CD8-positive, alpha-beta memory T cell (primary cell): ENCODE measurements around the gene SCAI. TPM values are rescaled to one million over a fixed set of nuclear protein-coding genes. Genes with fewer than 3 reads are reported as not detected.
A peak's percentile ranks its signal among the peaks of the same experiment; 100 is the strongest.

ENCODE experiments used
- CTCF ChIA-PET: fragments of 350-600 bp; sonication (Branson Sonifier 250); formaldehyde crosslinking; loops from one replicate; lab custom pipeline; 2021; ENCODE audit warnings: antibody characterized with exemption; lab: Charles Lee
- POLR2A ChIA-PET: fragments of 350-600 bp; sonication (Branson Sonifier 250); formaldehyde crosslinking; loops from one replicate; lab custom pipeline; 2021; ENCODE audit warnings: antibody characterized with exemption; lab: Charles Lee
- DNase-seq, 5 donors: peaks; one replicate each; pipeline versions ENCODE4 v3.0.0 to v3.0.0-alpha.2; 2020 to 2022; ENCODE audit warnings: mixed read lengths in 1 of 5
- H3K27ac ChIP-seq: one replicate; pipeline ENCODE4 v1.7.0; 2013; ENCODE audit warnings: low read depth, mild to moderate bottlenecking, low read length, moderate library complexity
- H3K27me3 ChIP-seq: 2 replicates; pipeline ENCODE4 v1.7.0; 2013; ENCODE audit warnings: low read length, mild to moderate bottlenecking; ENCODE audit not compliant: insufficient read depth, poor library complexity, severe bottlenecking
- H3K36me3 ChIP-seq: 2 replicates; pipeline ENCODE4 v1.7.0; 2013; ENCODE audit warnings: mild to moderate bottlenecking, low read length, moderate library complexity; ENCODE audit not compliant: insufficient read depth
- H3K4me1 ChIP-seq: 2 replicates; pipeline ENCODE4 v1.7.0; 2013; ENCODE audit warnings: mild to moderate bottlenecking, low read length, moderate library complexity; ENCODE audit not compliant: insufficient read depth
- H3K4me3 ChIP-seq: 2 replicates; pipeline ENCODE4 v1.7.0; 2013; ENCODE audit warnings: mild to moderate bottlenecking, low read length
- H3K9me3 ChIP-seq: 2 replicates; pipeline ENCODE4 v1.7.0; 2013; ENCODE audit warnings: mild to moderate bottlenecking, low read length
- H3K27ac Mint-ChIP-seq, 8 donors: one replicate each; pipeline ENCODE4 v1.8.0; 2020 to 2021; ENCODE audit warnings: mixed read lengths in 8 of 8, mild to moderate bottlenecking in 6 of 8, inconsistent platforms in 3 of 8, moderate library complexity in 3 of 8
- H3K27me3 Mint-ChIP-seq, 2 donors: one replicate each; pipeline ENCODE4 v1.8.0; 2020 to 2021; ENCODE audit warnings: mixed read lengths in 2 of 2, mild to moderate bottlenecking in 1 of 2, moderate library complexity in 1 of 2
- H3K36me3 Mint-ChIP-seq, 3 donors: one replicate each; pipeline ENCODE4 v1.8.0; 2020 to 2021; ENCODE audit warnings: mixed read lengths in 3 of 3, inconsistent platforms in 1 of 3, mild to moderate bottlenecking in 1 of 3
- H3K4me1 Mint-ChIP-seq, 3 donors: one replicate each; pipeline ENCODE4 v1.8.0; 2020 to 2021; ENCODE audit warnings: mixed read lengths in 3 of 3, inconsistent platforms in 1 of 3, mild to moderate bottlenecking in 1 of 3
- H3K4me3 Mint-ChIP-seq, 7 donors: one replicate each; pipeline ENCODE4 v1.8.0; 2020 to 2021; ENCODE audit warnings: mixed read lengths in 7 of 7, mild to moderate bottlenecking in 6 of 7, moderate library complexity in 4 of 7, inconsistent platforms in 2 of 7
- H3K9me3 Mint-ChIP-seq, 5 donors: one replicate each; pipeline ENCODE4 v1.8.0; 2020 to 2022; ENCODE audit warnings: mixed read lengths in 5 of 5, mild to moderate bottlenecking in 3 of 5, moderate library complexity in 2 of 5, inconsistent platforms in 1 of 5
- polyA plus RNA-seq: library from polyadenylated mRNA; unstranded; fragments of 300-500 nt; fragmentation: Illumina TruSeq; gene quantifications from one replicate; pipeline ENCODE4 v1.2.3, GENCODE V29; 2021
- total RNA-seq, 2 experiments: library from RNA; stranded (reverse); gene quantifications; one replicate each; pipeline ENCODE4 v1.2.3, GENCODE V29; 2021

SCAI gene
- total and polyA plus RNA-seq, 3 experiments from 2014 or later = 0.72 to 8.5 (median 8.3) TPM

GRCh38 chr9:125161284-125161918 lies 18.1 kb upstream of the SCAI start:
- Mint-ChIP-seq H3K27me3 (no peaks in the 10 kb centered on the region), H3K27ac (peak overlapping the region in 4 of 8 donors; percentile 56 to 77 (median 68)), H3K9me3 (no peaks in the 10 kb centered on the region), H3K4me1 (peaks cover 8 to 18% (median 11%) of the 10 kb centered on the region in 3 donors), H3K4me3 (no peak overlapping the region), H3K36me3 (peaks cover 0 to 43% (median 7%) of the 10 kb centered on the region in 3 donors)
- Histone ChIP-seq H3K4me3 (no peak overlapping the region), H3K4me1 (no peaks in the 10 kb centered on the region), H3K9me3 (no peaks in the 10 kb centered on the region), H3K27me3 (no peaks in the 10 kb centered on the region), H3K36me3 (no peaks in the 10 kb centered on the region), H3K27ac (no peak overlapping the region)
- CTCF ChIA-PET = no interaction called here
- no peak for DNase-seq
- POLR2A ChIA-PET = no interaction called here

GRCh38 chr9:125160750-125161149 lies 17.4 kb upstream of the SCAI start:
- ChIA-PET POLR2A (no interaction called here), CTCF (no interaction called here)
- H3K4me3 ChIP-seq = no peak overlapping the region

GRCh38 chr9:125156551-125156950 lies 13.2 kb upstream of the SCAI start:
- Histone ChIP-seq H3K4me1 (no peaks in the 10 kb centered on the region), H3K4me3 (no peak overlapping the region), H3K27me3 (no peaks in the 10 kb centered on the region), H3K9me3 (no peaks in the 10 kb centered on the region), H3K27ac (no peak overlapping the region), H3K36me3 (peaks cover 17% of the 10 kb centered on the region)
- CTCF ChIA-PET = no interaction called here
- H3K4me1 Mint-ChIP-seq = peaks cover 6 to 11% (median 11%) of the 10 kb centered on the region in 3 donors
- no peaks in the 10 kb centered on the region for H3K9me3 Mint-ChIP-seq
- POLR2A ChIA-PET = no interaction called here
- H3K27me3 Mint-ChIP-seq = no peaks in the 10 kb centered on the region
- DNase-seq = no peak
- H3K4me3 Mint-ChIP-seq = no peak overlapping the region
- peaks cover 0 to 64% (median 14%) of the 10 kb centered on the region in 3 donors for H3K36me3 Mint-ChIP-seq
- H3K27ac Mint-ChIP-seq = peak overlapping the region in 1 of 8 donors; percentile 76

More at GRCh38 chr9:125160750-125161149, 17.4 kb upstream of the SCAI start:
- no peaks in the 10 kb centered on the region for H3K27me3 Mint-ChIP-seq
- Histone ChIP-seq H3K36me3 (no peaks in the 10 kb centered on the region), H3K4me1 (no peaks in the 10 kb centered on the region), H3K27ac (no peak overlapping the region), H3K9me3 (no peaks in the 10 kb centered on the region), H3K27me3 (no peaks in the 10 kb centered on the region)
- H3K27ac Mint-ChIP-seq = peak overlapping the region in 3 of 8 donors; percentile 56 to 77 (median 64)
- no peak for DNase-seq
- H3K4me3 Mint-ChIP-seq = no peak overlapping the region
- H3K4me1 Mint-ChIP-seq = peaks cover 8 to 18% (median 11%) of the 10 kb centered on the region in 3 donors
- peaks cover 0 to 39% (median 7%) of the 10 kb centered on the region in 3 donors for H3K36me3 Mint-ChIP-seq
- H3K9me3 Mint-ChIP-seq = no peaks in the 10 kb centered on the region

GRCh38 chr9:125153712-125154367 lies 10.5 kb upstream of the SCAI start:
- Histone ChIP-seq H3K36me3 (peaks cover 22% of the 10 kb centered on the region), H3K27ac (no peak overlapping the region), H3K4me3 (no peak overlapping the region), H3K27me3 (no peaks in the 10 kb centered on the region), H3K4me1 (no peaks in the 10 kb centered on the region), H3K9me3 (no peaks in the 10 kb centered on the region)
- H3K4me1 Mint-ChIP-seq = peaks cover 0 to 5% (median 3%) of the 10 kb centered on the region in 3 donors
- H3K27me3 Mint-ChIP-seq = no peaks in the 10 kb centered on the region
- H3K9me3 Mint-ChIP-seq = no peaks in the 10 kb centered on the region
- CTCF ChIA-PET = no interaction called here
- H3K27ac Mint-ChIP-seq = peak overlapping the region in 1 of 8 donors; percentile 46
- peaks cover 3 to 79% (median 19%) of the 10 kb centered on the region in 3 donors for H3K36me3 Mint-ChIP-seq
- POLR2A ChIA-PET = no interaction called here
- DNase-seq = no peak
- no peak overlapping the region for H3K4me3 Mint-ChIP-seq

GRCh38 chr9:125151730-125152129 lies 8.4 kb upstream of the SCAI start:
- no peak for DNase-seq
- Mint-ChIP-seq H3K27ac (no peak overlapping the region), H3K36me3 (peaks cover 3 to 68% (median 16%) of the 10 kb centered on the region in 3 donors), H3K27me3 (no peaks in the 10 kb centered on the region), H3K4me3 (no peak overlapping the region), H3K4me1 (peaks cover 0 to 5% (median 3%) of the 10 kb centered on the region in 3 donors), H3K9me3 (no peaks in the 10 kb centered on the region)
- Histone ChIP-seq H3K4me3 (no peak overlapping the region), H3K36me3 (peaks cover 22% of the 10 kb centered on the region), H3K4me1 (no peaks in the 10 kb centered on the region), H3K27me3 (no peaks in the 10 kb centered on the region), H3K27ac (no peak overlapping the region), H3K9me3 (no peaks in the 10 kb centered on the region)
- ChIA-PET POLR2A (no interaction called here), CTCF (interaction anchor here (2.0 kb wide), 1 partner anchor 9 kb away, joined by 7 read pairs; the partner anchor contains the start of gene SCAI)

- Histone ChIP-seq H3K4me1 (no peaks in the 10 kb centered on the region), H3K9me3 (no peaks in the 10 kb centered on the region), H3K4me3 (no peak overlapping the region), H3K27me3 (no peaks in the 10 kb centered on the region), H3K36me3 (peaks cover 22% of the 10 kb centered on the region), H3K27ac (no peak overlapping the region)
- Mint-ChIP-seq H3K27me3 (no peaks in the 10 kb centered on the region), H3K9me3 (no peaks in the 10 kb centered on the region), H3K36me3 (peaks cover 3 to 66% (median 16%) of the 10 kb centered on the region in 3 donors), H3K4me1 (peaks cover 0 to 7% (median 5%) of the 10 kb centered on the region in 3 donors), H3K4me3 (no peak overlapping the region), H3K27ac (peak overlapping the region in 1 of 8 donors; percentile 64)
- DNase-seq = no peak
- ChIA-PET CTCF (interaction anchor here (0.8 to 2.0 kb wide), 2 partner anchors 8 to 9 kb away, joined by 3 to 7 read pairs; partner anchors contain the start of gene SCAI), POLR2A (no interaction called here)
These were observed 7.3 kb upstream of the SCAI start for GRCh38 chr9:125150349-125151245.

GRCh38 chr9:125147401-125147951 lies 4.1 kb upstream of the SCAI start:
- no peak overlapping the region for H3K4me3 ChIP-seq
- H3K36me3 ChIP-seq = peaks cover 7% of the 10 kb centered on the region
- H3K4me1 ChIP-seq = peaks cover 6% of the 10 kb centered on the region
- no peak overlapping the region for H3K27ac ChIP-seq
- Mint-ChIP-seq H3K27me3 (no peaks in the 10 kb centered on the region), H3K27ac (peak overlapping the region in 2 of 8 donors; percentile 6 to 37), H3K4me1 (peaks cover 9 to 20% (median 15%) of the 10 kb centered on the region in 3 donors), H3K9me3 (no peaks in the 10 kb centered on the region), H3K36me3 (peaks cover 3 to 41% (median 9%) of the 10 kb centered on the region in 3 donors), H3K4me3 (no peak overlapping the region)
- no peak for DNase-seq
- ChIA-PET POLR2A (no interaction called here), CTCF (interaction anchor here (1.1 kb wide), 1 partner anchor 376 kb away, joined by 3 read pairs; no protein-coding TSS in a partner anchor)
- H3K9me3 ChIP-seq = no peaks in the 10 kb centered on the region
- H3K27me3 ChIP-seq = no peaks in the 10 kb centered on the region
